GM21825 (cell line): ENCODE measurements around the gene DNAL4.
A peak's percentile ranks its signal among the peaks of the same experiment; 100 is the strongest.

Experiments used
- ATAC-seq: cut with Tn5 transposase; IDR thresholded peaks from one replicate; pipeline ENCODE4 v1.9.1; 2021; ENCODE audit warnings: mild to moderate bottlenecking, moderate library complexity; ENCODE audit not compliant: unreplicated experiment

Gene DNAL4

GRCh38 chr22:38793721-38794466 is at the start of gene DNAL4:
Gene DNAL4, minus strand, starts transcription at chr22:38794143. Its CDS starts 11,412 bp downstream, at chr22:38782731.
- peak; percentile 94 for ATAC-seq

DNA sequence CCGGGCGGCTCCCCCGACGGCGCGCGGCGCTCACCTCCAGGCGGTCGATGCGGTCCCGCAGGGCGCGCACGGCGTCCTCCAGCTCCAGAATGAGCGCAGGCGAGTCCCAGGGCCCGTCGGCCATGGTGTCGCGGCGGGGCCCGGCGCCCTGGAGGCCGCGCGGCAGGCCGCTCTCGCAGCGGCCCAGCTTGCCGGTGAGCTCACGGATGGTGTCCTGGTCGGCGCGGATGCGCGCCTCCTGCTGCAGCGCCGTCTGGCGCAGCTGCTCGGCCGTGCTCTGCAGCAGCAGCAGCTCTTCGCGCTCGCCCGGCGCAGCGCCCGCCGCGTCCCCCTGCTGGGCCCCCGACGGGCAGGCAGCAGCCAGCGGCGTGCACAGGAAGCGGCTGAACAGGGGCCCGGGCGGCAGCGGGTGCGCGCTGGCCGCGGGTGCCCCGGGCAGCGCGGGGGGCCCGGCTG is 49.3 kb upstream of the DNAL4 start:
- ATAC-seq = no peak

DNA sequence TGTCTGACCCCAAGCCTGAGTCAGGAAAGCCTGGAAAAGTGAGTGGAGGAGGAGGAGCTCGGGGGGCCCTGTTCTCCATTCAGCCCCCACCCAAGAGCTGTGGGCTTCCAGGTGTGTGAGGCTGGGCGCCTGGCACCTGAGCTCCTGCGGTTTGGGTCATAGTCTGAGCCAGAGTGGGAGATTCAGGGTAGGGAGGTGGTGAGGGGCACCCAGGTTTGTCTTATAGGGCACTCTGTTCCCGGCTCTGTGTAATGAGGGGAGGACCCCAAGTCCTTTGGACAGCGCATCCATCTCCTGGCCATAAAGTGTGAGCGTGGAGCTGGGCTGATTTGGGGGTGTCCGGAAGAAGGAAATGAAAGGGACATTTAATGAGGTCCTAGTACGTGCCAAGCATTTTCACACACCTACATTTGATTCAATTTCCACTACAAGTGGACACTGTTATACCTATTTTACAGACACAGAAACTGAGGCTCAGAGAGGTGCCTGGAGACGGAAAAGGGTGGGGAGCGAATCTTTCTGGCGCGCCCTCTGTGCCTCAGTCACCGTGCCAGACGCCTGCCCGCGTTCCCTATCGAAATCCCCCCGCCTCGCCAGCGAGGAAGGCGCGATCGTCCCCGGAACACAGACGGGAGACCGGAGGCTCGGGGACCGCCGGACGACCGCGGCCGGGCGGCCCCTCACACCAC is 48.7 kb upstream of the DNAL4 start:
- no peak for ATAC-seq

DNA sequence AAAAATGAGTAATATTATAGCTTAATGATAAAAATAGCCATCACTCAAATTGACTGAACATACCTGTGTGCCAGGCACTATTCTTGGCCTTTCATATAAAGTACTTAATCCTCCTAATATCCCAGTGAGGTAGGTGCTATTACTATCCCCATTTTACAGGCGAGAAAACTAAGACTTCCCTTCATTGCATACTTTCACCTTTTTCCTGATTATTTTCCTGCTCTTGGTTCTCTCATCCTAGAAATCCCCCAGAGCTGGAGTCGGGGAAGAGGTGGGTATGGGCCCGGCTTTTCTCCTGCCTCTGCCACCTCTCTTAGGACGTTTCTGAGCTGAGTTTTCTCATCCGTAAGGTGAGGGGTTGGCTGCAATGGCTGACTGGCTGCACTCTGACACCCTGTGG is 47.7 kb upstream of the DNAL4 start:
- ATAC-seq = no peak

DNA sequence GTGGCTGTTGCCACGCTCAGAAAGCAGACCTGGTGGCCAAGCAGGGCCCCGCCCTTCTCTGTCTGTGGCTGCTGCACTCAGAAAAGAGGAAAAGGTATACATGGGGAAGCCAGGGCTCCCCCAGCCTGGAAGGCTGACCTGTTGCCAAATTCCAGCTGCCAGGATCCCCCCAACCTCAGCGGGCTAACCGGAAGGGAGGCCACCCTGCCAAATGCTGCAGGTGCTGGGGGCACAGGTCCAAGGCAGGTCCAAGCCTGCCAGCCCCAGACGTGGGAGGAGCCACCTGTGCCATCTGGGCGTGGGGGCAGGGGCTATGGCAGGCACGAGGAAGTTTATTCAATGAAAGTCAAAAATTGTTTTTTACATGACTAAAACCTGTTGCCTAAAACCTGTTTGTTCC is 47.3 kb upstream of the DNAL4 start:
- no peak for ATAC-seq

DNA sequence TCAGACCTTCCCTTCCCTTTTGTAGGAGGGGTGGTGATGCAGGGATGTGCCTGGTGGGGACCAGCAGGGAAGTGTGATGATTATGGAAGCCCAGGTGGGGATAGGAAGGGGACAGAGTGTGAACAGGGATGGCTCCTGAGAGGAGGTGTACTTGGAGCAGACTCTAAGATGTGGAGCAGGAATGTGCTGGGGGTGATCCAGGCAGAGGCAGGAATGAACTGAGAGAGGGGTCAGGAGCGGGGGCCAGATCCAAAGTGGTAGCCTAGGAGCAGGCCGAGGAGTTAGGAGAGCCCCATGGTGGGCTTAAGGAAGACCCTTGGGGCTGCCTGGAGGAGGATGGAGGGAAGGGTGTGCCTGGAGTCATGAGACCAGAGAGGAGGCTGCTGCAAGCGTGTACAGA is 46.2 kb upstream of the DNAL4 start:
- ATAC-seq = no peak

DNA sequence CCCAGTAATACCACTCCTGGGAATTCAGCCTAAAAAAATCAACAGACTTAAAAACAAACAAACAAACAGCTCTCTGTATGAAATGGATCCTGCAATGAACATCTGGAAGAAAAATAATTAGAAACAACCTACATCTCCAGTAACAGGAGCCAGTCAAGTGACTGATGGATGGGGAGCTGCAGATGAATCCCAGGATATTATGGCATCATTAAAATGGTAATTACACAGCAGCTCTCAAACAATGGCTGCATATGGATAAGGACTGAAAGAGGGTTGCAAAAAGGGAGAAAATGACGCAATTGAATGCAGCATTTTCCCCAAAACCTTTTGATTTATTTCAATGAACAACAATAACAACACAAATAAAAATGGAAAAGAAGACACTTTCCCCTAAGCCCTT is 45.7 kb upstream of the DNAL4 start:
- ATAC-seq = no peak

GRCh38 chr22:38837414-38837928 is 43.5 kb upstream of the DNAL4 start:
- ATAC-seq = no peak

DNA sequence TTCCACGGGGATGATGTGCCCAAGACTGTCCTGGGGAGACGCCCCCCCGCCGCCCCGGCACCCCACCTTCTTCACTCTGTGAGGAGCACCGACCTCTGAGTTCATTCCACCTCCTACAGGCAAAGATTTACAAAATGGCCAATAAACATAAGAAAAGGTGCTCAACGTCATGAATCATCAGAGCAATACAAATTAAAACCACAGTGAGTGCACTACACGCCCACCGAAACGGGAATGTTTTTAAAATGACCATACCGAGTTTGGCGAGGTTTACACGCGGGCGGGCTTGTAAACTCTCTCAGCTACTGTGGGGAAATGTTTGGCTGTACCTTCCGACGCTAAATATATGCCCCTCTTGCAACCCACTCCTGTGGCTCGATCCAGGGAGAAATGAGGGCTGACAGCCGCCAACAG is 42.0 kb upstream of the DNAL4 start:
- ATAC-seq = no peak

- ATAC-seq = no peak
Observed at GRCh38 chr22:38834991-38835390, 41.0 kb upstream of the DNAL4 start.

DNA sequence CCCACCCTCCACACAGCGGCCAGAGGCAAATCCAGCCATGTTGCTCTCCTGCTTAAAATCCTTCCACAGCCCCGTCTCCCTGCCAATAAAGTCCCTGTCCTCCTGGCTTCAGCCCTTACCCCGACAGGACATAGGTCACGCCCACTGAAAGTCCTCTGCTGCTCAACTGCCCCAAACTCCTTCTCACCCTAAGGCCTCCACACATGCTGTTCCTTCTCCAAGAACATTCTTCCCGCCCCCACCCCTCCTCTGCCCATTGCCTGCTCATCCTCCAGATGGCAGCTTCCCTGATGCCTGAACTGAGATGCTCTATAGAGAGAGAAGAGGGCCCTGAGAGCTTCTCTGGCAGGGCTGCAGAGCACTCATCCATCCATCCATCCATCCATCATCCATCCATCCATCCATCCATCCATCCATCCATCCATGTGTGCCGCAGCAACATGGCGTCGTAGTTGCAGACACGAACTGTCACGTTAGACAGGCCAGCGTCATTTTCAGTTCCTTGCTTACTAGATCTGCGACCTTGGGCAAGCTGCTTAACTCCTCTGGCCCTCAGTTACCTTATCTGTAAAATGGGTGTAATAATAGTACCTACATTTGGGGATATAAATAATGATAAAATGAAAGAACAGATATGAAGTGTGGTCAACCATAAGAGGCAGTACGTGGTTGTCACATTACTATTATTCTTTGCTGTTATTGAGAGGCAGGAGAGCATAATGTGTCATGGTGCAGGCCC is 40.4 kb upstream of the DNAL4 start:
- no peak for ATAC-seq

DNA sequence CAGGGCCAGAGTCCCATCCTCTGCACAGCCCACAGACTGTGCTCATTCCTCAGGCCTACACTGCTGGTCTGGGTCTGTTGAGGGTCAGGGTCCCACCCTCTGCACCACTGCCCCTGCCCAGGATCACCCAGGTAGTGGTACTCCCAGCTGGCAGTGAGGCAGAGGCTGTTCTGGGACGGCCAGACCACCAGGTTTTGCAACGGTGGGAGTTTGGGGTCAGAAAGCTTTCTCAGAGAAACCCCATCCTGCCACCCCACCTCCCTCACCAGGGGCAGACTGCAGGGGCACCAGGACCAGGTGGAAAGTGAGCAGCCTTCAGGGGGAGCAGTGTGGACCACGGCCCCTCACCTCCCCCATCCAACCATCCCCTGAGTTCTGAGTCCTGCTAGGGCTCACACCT is 39.1 kb upstream of the DNAL4 start:
- ATAC-seq = no peak

- no peak for ATAC-seq
Observed at GRCh38 chr22:38832005-38832978, 38.3 kb upstream of the DNAL4 start.

GRCh38 chr22:38831166-38831945 is 37.4 kb upstream of the DNAL4 start:
- no peak for ATAC-seq

- ATAC-seq = no peak
Observed at GRCh38 chr22:38830845-38831108, 36.8 kb upstream of the DNAL4 start.

DNA sequence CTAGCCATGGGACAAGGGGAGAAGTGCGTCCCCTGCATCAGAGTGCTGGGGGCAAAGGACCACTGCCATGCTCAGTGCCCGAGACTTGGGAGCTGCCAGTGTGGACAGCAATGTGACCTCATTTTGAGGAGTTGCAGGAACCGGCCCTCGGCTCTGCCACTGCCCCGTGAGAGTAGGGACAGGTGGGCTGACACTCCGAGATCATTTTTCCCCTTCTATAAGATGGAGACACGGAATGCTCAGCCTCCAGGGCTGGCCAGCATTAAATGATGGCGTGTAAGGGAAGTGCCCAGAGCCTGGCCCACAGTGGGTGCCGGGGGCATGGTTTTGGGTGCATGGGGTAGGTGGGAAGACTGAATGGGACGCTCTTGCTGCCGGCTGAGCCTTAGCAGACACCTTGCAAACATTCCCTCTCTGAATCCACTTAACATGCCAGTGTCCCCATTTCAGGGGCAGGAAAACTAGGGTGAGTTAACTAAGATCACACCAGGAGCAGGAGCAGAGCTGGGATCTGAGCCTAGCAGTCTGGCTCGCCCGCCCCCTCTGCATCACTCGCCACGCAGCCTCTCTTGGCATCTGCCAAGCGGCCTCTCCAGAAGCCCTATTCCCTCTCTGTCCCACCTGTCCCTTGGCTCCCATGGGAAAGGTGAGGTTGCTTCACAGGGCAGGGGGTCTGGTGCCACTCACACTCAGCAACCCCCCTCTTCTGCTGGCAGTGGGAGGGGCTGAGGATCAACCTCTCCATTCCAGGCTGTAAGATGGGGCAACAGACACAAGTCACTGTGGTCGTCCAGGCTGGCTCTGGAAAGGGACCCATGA is 36.3 kb upstream of the DNAL4 start:
- ATAC-seq = no peak

DNA sequence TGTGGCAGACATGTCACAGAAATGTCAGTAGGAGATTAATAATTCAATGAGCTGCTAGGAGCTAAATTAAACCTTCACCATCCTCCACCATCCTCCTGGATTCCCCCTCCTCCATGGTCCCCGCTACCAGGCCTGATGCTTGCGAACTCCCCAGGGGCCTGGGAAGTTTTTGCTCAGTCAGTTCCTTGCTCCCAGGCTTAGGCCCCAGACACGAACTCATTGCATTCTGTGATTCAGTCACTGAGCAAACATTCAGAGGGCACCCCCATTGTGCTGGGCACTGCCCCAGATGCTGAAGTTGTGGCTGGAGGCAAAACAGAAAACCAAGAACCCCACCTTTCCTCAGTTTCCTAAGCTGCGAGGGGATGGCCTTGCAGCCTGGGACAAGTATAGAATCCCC is 35.5 kb upstream of the DNAL4 start:
- ATAC-seq = no peak

DNA sequence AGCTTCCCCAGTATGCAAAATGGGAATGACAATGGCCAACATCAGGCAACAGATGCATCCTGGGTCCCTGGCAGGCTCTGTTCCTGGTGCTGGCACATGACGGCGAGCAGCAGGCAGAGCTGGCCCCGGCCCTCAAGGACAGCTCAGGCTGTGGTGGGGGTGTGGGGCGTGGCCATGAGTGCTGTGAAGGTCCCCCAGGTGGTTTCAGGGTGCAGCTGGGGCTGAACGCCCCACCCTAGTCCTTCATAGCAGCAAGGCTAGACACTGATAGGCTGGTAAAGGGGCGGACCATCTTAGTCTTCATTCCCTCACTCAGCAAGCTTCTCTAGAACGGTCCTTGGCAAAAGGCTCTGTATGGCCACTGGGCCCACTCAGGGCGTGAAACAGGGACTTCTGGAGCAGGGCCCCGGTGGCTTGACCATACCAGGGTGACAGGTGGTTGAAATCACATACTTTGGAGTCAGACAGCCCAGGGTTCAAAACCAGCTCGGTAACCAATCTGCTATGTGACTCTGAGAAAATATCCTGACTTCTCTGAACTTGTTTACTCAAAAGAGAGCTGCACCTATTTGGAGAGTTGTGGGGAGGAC is 34.8 kb upstream of the DNAL4 start:
- no peak for ATAC-seq

DNA sequence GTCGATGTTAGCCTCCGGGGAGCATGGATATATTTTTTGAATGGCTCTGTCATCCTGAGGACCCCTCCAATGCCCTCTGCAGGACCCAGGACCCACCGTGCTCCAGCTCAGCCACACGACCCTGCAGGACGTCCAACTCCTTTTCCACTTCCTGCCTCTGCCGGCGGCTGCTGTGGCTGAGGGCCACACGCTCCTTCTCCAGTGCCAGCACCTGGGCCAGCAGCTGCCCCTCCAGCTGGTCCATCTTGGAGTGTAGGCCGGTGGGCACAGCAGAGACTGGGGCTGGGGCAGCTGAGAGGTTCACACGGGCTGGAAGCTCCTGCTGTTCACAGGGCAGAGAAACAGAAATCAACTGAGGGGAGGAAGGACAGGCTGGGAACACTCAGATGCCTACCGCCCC is 34.2 kb upstream of the DNAL4 start:
- no peak for ATAC-seq
